ENCODE data around the gene GNAI2. TPM values are rescaled to one million over a fixed set of nuclear protein-coding genes. Genes with fewer than 3 reads are reported as not detected.

The GNAI2 gene
- 73.8 and 77.3 TPM in 2 replicates for total RNA-seq (2014; rRNA removed; shearing (Covaris generic))
- 114 and 150 TPM in 2 replicates for polyA plus RNA-seq (2015; cell fraction: cytosol; rRNA removed)
- polyA plus RNA-seq (2015; cell fraction: nucleus; rRNA removed): 34.3 and 42.2 TPM in 2 replicates

DNA sequence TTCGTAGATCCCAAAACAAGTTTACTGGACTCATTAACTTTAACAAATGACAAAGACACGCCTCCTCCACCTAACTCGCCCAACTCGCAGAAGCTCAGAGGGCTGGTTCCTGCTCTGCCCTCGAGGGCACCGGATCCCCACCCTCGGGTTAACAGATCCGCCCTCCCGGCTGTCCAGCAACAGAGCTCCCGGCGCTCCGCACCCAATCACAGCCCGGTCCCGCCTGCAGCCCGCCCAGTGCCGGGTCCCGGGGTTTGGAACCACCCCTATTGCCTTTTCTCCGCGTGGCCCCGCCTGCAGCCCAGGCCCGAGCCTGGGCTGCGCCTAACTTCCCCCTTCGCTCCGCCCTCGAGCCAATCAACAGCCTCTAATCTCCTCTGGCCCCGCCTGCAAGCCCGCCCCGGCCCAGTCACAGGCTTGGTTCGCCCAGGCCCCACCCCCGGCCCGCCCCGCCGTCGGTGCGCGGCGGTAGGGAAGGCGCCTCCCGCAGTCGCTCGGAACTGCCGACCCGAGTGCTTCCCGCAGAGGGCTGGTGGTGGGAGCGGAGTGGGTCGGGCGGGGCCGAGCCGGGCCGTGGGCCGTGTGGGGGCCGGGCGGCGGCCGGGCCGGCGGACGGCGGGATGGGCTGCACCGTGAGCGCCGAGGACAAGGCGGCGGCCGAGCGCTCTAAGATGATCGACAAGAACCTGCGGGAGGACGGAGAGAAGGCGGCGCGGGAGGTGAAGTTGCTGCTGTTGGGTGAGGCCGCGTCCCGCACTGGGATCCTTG lies at the start of gene GNAI2:
TSS of gene GNAI2 (plus strand) at position 489 of the 768 bp plus-strand sequence. CDS start at position 621, 132 bp downstream.
- DNase-seq (ENCODE audit: low read depth, low spot score): peak; percentile 98
- in situ Hi-C loops (cut with HindIII; ENCODE audit: low pct_unique_long_range_greater_than_20kb, low sequenced_read_pairs): no loop called here

DNA sequence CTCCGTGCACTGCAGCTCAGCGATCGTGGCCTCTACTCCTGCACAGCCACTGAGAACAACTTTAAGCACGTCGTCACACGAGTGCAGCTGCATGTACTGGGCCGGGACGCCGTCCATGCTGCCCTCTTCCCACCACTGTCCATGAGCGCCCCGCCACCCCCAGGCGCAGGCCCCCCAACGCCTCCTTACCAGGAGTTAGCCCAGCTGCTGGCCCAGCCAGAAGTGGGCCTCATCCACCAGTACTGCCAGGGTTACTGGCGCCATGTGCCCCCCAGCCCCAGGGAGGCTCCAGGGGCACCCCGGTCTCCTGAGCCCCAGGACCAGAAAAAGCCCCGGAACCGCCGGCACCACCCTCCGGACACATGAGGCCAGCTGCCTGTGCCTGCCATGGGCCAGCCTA lies 48.3 kb upstream of the GNAI2 start:
- in situ Hi-C loops (cut with HindIII; ENCODE audit: low pct_unique_long_range_greater_than_20kb, low sequenced_read_pairs): no loop called here
- DNase-seq (ENCODE audit: low read depth, low spot score): no peak

DNA sequence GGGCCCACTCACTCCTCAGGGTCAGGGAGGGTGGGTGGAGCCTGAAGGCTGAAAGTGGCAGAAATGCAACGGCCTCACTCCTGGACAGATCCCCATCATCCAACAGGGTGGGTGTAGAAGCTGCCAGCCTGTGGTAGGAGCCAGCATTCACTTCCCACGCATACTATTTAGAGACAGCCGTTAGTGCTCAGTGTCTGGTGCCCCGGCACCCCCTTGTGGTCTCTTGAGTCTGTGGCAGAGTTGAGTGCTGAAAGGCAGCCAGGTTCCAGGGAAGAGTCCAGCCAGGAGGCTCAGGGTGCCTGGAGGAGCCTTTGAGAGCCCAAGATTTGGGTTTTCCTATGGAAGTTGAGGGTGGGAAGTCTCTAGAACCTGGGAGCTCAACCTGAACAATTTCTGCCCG lies 46.7 kb upstream of the GNAI2 start:
- peak; percentile 83 for DNase-seq (ENCODE audit: low read depth, low spot score)
- in situ Hi-C loops (cut with HindIII; ENCODE audit: low pct_unique_long_range_greater_than_20kb, low sequenced_read_pairs): no loop called here

DNA sequence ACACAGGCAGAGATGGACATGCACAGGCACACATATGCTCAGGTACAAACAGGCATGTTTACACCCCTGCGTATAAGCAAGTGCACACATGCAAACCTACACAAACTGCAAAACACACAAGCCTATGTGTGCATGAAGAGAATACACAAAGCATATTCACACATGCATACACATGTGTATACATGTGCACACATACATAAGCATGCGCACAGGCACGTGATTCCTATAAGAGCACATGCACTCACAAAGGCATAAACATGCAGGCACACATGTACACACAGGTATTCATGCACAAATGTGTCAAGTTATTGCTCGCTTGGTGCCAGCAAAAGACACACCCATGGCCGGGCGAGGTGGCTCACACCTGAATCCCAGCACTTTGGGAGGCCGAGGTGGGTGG lies 46.0 kb upstream of the GNAI2 start:
- in situ Hi-C loops (cut with HindIII; ENCODE audit: low pct_unique_long_range_greater_than_20kb, low sequenced_read_pairs): no loop called here
- DNase-seq (ENCODE audit: low read depth, low spot score): no peak

DNA sequence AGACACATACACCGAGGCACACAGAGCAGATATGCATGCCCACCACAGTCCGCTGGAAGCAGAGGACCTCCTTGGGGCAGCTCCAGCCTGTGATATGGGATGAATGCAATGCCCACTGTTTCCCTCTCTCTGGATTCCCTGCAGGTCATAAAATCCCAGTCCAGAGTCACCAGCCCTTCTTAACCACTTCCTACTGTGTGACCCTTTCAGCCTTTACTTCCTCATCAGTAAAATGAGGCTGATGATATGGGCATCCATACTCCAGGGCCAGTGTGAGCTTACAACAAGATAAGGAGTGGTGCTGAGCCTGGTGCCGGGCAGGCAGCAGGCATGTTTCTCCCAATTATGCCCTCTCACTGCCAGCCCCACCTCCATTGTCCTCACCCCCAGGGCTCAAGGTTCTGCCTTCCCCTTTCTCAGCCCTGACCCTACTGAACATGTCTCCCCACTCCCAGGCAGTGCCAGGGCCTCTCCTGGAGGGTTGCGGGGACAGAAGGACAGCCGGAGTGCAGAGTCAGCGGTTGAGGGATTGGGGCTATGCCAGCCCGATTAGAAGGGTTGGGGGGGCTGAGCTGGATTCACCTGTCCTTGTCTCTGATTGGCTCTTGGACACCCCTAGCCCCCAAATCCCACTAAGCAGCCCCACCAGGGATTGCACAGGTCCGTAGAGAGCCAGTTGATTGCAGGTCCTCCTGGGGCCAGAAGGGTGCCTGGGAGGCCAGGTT lies 44.9 kb upstream of the GNAI2 start, which contains the start of gene GNAT1:
TSS of gene GNAT1 (plus strand) at position 675 of the 725 bp plus-strand sequence. CDS start 116 bp downstream, outside the sequence.
- in situ Hi-C loops (cut with HindIII; ENCODE audit: low pct_unique_long_range_greater_than_20kb, low sequenced_read_pairs): no loop called here
- DNase-seq (ENCODE audit: low read depth, low spot score): no peak

DNA sequence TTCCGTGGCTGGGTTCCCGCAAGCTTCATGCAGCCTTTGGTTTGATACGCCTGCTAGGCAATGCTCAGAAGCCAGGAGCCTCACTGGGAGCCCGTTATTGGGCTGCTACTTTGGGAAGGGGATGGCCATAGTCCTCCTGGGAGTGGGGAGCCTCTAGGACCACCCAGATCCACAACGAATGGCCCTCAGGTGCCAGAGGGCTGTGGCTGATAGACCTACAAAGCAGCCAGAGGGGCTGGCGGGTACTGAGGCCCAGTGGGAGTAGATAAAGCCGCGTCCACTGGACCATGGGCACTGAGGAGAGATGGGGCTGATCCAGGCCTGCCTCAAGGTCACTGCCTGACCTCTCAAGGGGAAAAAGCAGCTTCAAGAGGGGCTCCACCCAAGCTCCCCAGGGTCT lies 43.9 kb upstream of the GNAI2 start:
- in situ Hi-C loops (cut with HindIII; ENCODE audit: low pct_unique_long_range_greater_than_20kb, low sequenced_read_pairs): no loop called here

DNA sequence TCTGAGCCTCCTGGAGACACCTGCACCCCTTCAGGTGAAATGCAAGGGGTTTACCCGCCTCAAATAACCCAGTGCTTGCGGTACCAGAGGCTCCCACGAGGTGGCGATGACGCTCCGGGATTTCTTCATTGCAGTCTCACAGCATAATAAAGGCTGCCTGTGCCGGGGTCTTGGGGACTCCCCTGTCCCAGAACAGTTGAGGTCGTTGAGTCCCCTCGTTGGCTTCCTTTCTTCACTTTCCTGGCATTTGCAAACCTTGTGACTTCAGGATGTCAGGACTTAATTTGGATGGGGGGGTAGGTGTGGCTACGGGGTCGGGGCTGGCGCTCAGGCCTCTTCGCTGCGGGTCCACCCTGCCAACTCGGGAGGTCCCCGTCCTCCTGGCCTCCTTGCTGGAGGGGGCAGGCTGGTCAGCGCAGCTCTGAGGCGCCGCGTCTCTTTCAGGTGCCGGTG lies 43.3 kb upstream of the GNAI2 start:
- DNase-seq (ENCODE audit: low read depth, low spot score): peak; percentile 65
- in situ Hi-C loops (cut with HindIII; ENCODE audit: low pct_unique_long_range_greater_than_20kb, low sequenced_read_pairs): no loop called here

More for the DNA sequence above, 43.9 kb upstream of the GNAI2 start:
- DNase-seq (ENCODE audit: low read depth, low spot score): no peak

DNA sequence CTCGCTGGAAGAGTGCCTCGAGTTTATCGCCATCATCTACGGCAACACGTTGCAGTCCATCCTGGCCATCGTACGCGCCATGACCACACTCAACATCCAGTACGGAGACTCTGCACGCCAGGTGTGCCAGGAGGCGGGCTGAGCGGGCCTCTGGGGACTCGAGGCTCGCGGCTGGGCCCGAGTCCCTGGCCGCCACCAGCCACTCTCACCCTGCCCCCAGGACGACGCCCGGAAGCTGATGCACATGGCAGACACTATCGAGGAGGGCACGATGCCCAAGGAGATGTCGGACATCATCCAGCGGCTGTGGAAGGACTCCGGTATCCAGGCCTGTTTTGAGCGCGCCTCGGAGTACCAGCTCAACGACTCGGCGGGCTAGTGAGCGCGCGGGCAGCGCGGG lies 42.7 kb upstream of the GNAI2 start:
- DNase-seq (ENCODE audit: low read depth, low spot score): no peak
- in situ Hi-C loops (cut with HindIII; ENCODE audit: low pct_unique_long_range_greater_than_20kb, low sequenced_read_pairs): no loop called here

DNA sequence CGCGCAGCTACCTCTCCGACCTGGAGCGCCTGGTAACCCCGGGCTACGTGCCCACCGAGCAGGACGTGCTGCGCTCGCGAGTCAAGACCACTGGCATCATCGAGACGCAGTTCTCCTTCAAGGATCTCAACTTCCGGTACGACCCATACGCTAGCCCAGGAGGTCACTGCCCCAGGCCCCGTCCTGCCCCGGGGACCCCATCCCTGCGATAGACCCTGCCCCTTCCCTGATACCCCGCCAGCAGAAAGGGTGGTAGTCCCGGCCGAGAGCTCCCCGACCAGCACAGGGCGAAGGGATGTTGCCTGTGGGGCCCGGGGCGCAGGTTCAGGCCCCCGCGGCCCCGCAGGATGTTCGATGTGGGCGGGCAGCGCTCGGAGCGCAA lies 42.3 kb upstream of the GNAI2 start:
- no peak for DNase-seq (ENCODE audit: low read depth, low spot score)
- in situ Hi-C loops (cut with HindIII; ENCODE audit: low pct_unique_long_range_greater_than_20kb, low sequenced_read_pairs): no loop called here

DNA sequence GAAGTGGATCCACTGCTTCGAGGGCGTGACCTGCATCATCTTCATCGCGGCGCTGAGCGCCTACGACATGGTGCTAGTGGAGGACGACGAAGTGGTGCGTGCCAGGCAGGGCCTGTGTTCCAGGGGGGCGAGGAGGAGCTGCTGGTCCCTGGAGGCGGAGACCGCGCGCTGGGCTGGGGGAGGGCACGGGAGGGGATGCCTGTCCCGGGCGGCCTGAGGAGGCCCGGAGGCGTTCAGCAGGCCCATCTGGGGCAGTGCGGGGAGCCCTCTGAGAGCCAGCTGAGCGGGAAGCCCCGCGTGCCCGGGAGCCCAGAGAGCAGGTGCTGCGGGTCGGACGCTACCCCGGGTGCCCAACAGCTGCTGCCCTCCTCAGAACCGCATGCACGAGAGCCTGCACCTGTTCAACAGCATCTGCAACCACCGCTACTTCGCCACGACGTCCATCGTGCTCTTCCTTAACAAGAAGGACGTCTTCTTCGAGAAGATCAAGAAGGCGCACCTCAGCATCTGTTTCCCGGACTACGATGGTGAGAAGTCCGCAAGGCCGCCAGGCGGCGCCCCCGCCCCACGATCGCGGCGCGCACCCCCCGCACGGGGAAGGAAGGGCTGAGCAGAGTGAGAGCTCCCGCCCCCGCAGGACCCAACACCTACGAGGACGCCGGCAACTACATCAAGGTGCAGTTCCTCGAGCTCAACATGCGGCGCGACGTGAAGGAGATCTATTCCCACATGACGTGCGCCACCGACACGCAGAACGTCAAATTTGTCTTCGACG lies 41.7 kb upstream of the GNAI2 start:
- DNase-seq (ENCODE audit: low read depth, low spot score): peak; percentile 66
- in situ Hi-C loops (cut with HindIII; ENCODE audit: low pct_unique_long_range_greater_than_20kb, low sequenced_read_pairs): no loop called here

DNA sequence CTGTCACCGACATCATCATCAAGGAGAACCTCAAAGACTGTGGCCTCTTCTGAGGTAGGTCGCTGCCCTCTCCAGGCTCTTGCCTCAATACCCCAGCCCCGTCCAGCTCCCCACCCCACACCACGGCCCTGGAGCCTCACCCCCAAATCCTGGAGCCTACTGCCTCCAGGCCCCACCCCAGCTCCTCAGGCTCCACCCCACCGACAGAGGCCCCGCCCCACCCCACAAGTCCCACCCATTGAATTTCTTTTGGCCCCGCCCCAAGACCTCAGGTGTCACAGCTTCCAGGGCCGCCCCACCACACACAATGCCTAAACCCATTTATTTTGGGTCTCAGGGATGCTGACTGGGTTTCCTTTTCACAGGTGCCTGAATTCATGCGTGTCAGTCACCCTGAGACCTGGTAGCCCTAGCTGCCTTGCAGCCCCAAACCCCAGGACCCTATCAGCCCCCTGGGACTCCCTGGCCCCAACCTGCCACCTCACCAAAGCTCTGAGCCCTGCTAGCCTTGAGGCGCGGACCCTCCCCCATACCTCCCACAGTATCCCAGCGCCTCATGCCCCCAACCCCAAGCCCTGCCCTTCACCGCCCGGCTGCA lies 41.0 kb upstream of the GNAI2 start:
- peak; percentile 49 for DNase-seq (ENCODE audit: low read depth, low spot score)
- in situ Hi-C loops (cut with HindIII; ENCODE audit: low pct_unique_long_range_greater_than_20kb, low sequenced_read_pairs): no loop called here

DNA sequence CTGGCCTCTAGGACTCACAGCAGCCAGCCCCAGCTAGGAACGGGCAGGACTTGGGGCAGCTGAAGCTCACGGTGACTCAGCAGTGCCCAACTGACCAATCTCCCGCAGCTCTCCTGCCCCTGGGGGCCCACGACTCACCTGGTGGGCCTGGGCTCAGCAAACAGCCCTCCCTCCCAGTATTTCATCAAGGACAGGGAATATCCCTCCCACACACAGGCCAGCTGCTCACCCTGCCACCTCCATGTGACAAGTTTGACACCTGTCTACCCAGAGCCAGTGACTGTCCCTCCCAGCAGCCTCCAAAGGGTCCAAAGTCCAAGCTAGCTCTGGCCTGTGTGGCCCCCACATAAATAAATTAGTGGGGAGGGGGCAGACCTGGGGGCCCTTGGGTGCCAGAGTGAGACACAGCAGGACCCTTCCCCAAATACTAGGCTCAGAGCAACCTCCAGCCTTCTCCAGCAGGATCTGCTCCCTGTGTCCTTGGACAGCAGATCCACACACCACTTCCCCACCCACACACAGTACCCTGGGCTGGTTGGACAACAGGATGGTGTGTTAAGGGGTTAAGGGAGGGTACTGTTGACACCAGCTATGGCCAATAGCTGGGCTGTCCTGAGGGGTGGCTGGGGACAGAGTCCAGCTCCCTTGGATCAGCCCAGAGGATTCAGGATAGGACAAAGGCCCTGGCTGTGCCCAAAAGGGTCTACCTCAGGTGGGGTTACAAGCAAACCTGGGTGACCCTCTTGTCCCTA lies 40.3 kb upstream of the GNAI2 start:
- in situ Hi-C loops (cut with HindIII; ENCODE audit: low pct_unique_long_range_greater_than_20kb, low sequenced_read_pairs): no loop called here
- no peak for DNase-seq (ENCODE audit: low read depth, low spot score)

DNA sequence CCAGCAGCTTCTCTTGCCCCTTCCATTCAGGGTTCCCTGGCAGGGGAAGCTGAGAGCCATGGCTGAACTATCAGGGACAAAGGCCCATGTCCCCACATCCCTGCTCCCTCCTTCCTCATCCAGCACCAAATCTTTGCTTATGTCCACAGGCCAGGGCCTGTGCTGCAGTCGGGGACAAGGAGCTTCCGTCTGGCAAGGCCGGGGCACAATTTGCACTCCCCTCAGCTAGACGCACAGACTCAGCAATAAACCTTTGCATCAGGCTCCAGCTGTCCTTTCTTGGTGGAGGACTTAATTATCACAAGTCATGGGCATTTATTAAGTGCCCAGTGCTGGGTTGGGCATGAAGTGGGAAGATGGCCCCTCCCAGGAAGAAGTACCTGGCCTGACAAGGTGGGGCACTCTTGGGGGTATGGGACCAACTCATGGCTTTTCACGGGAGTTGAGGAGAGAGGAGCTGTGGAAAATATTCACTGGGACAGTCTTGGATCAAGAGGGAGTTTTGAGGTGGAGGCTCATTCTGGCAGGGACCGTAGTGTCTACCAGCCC lies 39.7 kb upstream of the GNAI2 start:
- in situ Hi-C loops (cut with HindIII; ENCODE audit: low pct_unique_long_range_greater_than_20kb, low sequenced_read_pairs): no loop called here
- no peak for DNase-seq (ENCODE audit: low read depth, low spot score)

DNA sequence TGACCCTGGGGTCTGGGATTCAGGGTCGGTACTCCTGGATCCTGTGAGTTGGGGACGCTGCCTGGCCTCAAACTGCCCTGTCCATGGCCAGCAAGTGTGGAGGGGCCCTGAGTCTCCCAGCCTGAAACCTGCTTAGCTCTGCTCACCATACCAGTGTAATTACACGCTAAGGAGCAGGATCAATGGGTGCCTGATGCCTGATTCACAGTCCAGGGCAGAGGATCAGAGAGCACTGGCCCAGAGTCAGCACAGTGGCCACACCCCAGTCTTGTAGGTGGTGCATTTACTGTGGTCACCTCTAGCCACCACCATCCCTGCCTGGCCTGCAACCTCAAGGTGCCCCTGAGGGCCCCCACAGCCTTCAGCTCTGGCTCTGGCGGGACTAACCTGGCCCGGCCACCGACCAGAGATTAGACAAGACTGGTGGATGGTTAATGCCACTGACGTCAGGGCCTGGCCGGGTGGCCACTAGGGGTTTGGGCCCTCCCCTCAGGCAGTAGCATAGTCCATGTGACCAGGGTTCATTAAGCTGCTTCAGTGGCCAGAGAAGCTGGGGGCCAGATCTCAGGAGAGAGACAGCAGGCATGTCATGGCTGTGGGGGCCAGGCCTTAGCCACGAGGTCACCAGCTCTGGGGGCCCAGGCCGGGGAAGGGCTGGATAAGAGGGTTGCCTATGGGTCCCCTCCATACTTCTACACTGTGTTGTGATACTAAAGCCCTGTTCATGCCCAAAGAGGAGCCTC lies 34.3 kb upstream of the GNAI2 start:
- in situ Hi-C loops (cut with HindIII; ENCODE audit: low pct_unique_long_range_greater_than_20kb, low sequenced_read_pairs): no loop called here
- DNase-seq (ENCODE audit: low read depth, low spot score): peak; percentile 43

DNA sequence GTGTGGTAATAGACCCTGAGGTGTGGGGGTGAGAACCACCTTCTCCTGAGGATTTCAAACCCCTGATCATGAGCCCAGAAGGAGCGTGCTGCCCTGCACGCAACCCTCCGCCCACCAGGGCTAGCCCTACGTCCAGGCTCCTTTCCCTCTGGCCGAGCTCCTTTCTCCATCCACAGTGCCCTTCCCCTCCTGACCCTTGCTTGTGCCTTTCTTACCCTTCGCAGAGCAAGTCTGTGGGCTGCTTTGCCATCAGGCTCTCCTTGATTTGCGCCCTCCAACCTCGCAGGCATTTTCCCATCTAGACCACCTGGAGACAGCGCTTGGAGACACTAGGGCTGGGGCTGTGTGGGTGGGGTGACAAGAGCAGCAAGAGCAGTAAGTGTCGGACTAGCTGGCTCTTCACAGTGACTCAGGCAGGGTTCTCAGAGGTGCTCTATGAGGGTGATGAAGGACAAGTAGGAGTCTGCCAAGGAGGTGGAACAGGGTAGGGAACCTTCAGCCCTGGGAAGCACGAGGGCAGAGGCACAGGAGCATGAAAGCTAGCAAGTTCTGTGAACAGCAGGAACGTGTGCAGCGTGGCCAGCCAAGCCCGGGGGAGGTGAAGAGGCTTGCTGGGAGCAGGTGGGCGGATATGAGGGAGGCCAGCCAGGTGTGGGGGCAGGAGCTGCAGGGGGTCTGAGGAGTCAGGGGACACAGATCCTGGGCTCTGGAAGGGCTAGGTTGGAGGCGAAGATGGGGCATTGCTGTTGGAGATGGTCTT lies 33.5 kb upstream of the GNAI2 start:
- no peak for DNase-seq (ENCODE audit: low read depth, low spot score)
- in situ Hi-C loops (cut with HindIII; ENCODE audit: low pct_unique_long_range_greater_than_20kb, low sequenced_read_pairs): no loop called here
